Nephron (organoid): ENCODE results near the gene UNC13B.
"Not testable (repeated sequence)": the region's sequence is repeated elsewhere in the genome, so short reads cannot be mapped to it uniquely, and the experiment has no call there.

Experiments
- H3K27ac Mint-ChIP-seq, 3 experiments: 2 replicates each; pipeline ENCODE4 v1.8.0; 2020; ENCODE audit warnings: mixed read lengths in 3 of 3, mild to moderate bottlenecking in 2 of 3, moderate library complexity in 1 of 3
- H3K27me3 Mint-ChIP-seq: 2 replicates; pipeline ENCODE4 v1.8.0; 2021; ENCODE audit warnings: low read depth, mild to moderate bottlenecking, moderate library complexity, mixed read lengths
- H3K36me3 Mint-ChIP-seq: 2 replicates; pipeline ENCODE4 v1.8.0; 2020; ENCODE audit warnings: low read depth, mixed read lengths
- H3K4me1 Mint-ChIP-seq: 2 replicates; pipeline ENCODE4 v1.8.0; 2020; ENCODE audit warnings: mixed read lengths
- H3K4me3 Mint-ChIP-seq, 3 experiments: 2 replicates each; pipeline ENCODE4 v1.8.0; 2020; ENCODE audit warnings: mild to moderate bottlenecking in 3 of 3, mixed read lengths in 3 of 3, moderate library complexity in 2 of 3
- H3K9me3 Mint-ChIP-seq: 2 replicates; pipeline ENCODE4 v1.8.0; 2020; ENCODE audit warnings: mixed read lengths
- TF ChIP-seq, protein P1 (sequence below), 3 experiments: fragments of 200-600 bp; sonication (generic); IDR thresholded peaks; one replicate each; pipeline ENCODE4 v1.5.0; 2021; ENCODE audit warnings: antibody characterized with exemption in 3 of 3; ENCODE audit not compliant: unreplicated experiment in 3 of 3

The UNC13B gene

DNA sequence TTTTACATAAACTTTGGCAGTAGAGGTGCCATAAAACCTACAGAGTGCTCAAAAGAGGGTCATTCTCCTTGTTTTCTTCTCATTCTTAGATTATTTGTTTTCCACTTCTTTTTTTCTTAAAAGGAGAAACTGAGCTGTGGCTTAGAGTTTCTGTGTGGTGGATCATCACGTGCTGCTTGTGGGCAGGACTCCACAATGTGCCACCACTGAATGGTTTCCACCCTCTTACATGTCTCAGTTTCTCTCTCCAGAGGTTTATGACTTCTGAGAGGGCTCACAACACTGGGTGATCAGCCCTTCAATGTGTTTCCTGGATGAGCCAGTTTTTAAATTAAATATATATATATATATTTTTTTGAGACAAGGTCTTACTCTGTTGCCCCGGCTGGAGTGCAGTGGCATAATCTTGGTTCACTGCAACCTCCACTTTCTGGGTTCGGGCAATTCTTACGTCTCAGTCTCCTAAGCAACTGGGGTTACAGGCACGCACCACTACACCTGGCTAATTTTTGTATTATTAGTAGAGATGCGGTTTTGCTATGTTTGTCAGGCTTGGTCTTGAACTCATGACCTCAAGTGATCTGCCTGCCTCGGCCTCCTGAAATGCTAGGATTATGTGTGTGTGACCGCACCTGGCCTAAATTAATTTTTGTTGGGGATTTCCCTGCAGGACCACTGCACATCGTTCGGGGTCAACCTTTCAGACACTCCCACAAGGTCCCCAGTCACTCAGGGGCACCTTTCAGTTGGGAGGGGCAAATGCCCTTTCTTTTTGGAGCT lies 3.1 kb upstream of the UNC13B start:
- Mint-ChIP-seq H3K27me3 (no peaks in the 10 kb centered on the region), H3K27ac (no peak overlapping the region), H3K9me3 (no peaks in the 10 kb centered on the region), H3K36me3 (no peaks in the 10 kb centered on the region), H3K4me1 (peaks cover 17% of the 10 kb centered on the region), H3K4me3 (no peak overlapping the region)
- TF ChIP-seq, protein P1, sequence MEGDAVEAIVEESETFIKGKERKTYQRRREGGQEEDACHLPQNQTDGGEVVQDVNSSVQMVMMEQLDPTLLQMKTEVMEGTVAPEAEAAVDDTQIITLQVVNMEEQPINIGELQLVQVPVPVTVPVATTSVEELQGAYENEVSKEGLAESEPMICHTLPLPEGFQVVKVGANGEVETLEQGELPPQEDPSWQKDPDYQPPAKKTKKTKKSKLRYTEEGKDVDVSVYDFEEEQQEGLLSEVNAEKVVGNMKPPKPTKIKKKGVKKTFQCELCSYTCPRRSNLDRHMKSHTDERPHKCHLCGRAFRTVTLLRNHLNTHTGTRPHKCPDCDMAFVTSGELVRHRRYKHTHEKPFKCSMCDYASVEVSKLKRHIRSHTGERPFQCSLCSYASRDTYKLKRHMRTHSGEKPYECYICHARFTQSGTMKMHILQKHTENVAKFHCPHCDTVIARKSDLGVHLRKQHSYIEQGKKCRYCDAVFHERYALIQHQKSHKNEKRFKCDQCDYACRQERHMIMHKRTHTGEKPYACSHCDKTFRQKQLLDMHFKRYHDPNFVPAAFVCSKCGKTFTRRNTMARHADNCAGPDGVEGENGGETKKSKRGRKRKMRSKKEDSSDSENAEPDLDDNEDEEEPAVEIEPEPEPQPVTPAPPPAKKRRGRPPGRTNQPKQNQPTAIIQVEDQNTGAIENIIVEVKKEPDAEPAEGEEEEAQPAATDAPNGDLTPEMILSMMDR (IDR thresholded peaks at IDR 0.05; ENCODE audit: unreplicated experiment in 3 of 3): no peak

DNA sequence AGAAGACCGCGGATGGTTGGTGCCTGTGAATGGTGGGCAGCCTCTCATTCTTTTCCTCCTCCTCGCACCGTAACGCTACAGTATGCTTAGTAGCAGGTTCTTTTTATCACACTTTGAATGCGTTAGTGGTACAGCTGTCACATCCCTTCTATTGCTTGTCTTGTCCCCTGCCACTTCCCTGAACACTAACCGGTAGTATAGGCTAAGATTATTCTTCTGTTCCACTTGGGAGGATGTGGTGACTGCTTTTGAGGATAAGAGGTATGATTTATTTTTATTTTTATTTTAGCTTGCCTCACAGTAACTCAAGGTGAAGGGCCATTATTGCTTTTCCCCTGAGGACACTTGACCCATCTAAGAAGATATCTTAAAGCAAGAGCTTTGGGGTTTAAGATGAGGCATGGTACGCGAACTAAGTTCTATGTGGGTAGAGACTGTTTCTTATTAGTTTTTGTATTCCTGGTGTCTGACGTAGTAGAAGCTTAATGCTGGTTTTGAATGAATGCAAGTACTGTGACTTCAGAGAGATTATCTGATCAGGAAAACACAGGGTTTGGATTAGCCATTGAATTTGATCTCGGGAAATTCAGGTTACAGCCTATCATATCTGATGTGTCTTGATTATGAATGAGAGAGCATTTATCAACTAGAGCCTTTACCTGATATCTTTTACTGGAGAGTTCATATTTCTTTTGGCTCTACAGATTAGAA lies 951 bp downstream of the UNC13B start:
- Mint-ChIP-seq H3K27me3 (no peaks in the 10 kb centered on the region), H3K27ac (peak overlapping the region; percentile 46 to 96 (median 92)), H3K4me1 (peaks cover 24% of the 10 kb centered on the region), H3K4me3 (peak overlapping the region; percentile 92 to 97 (median 93)), H3K9me3 (no peaks in the 10 kb centered on the region), H3K36me3 (no peaks in the 10 kb centered on the region)
- TF ChIP-seq, protein P1 (IDR thresholded peaks at IDR 0.05; ENCODE audit: unreplicated experiment in 3 of 3): no peak

DNA sequence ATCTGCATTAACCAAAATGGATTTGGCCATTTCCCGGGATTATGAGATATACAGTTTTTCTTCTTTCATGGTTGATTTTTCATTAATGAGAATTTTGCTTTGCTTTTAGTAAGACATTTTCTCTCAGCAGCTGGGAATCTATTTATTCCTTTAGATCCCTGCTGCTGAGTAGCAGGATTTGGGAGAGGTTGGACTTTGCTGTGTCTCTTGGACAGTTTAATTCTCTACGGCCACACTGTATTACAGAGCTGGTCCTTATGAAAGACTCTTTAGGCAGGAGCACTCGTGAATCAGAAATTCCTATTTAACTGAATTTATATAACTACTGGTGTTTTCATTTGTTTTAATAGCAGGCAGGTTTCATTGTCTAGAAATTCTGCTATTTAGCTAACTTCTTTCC lies 1.6 kb downstream of the UNC13B start:
- H3K9me3 Mint-ChIP-seq: no peaks in the 10 kb centered on the region
- H3K27me3 Mint-ChIP-seq: no peaks in the 10 kb centered on the region
- H3K27ac Mint-ChIP-seq: peak overlapping the region in 1 of 3 experiments; percentile 96
- TF ChIP-seq, protein P1 (IDR thresholded peaks at IDR 0.05; ENCODE audit: unreplicated experiment in 3 of 3): no peak
- H3K4me1 Mint-ChIP-seq: peaks cover 24% of the 10 kb centered on the region
- no peaks in the 10 kb centered on the region for H3K36me3 Mint-ChIP-seq
- H3K4me3 Mint-ChIP-seq: peak overlapping the region; percentile 92 to 97 (median 93)

DNA sequence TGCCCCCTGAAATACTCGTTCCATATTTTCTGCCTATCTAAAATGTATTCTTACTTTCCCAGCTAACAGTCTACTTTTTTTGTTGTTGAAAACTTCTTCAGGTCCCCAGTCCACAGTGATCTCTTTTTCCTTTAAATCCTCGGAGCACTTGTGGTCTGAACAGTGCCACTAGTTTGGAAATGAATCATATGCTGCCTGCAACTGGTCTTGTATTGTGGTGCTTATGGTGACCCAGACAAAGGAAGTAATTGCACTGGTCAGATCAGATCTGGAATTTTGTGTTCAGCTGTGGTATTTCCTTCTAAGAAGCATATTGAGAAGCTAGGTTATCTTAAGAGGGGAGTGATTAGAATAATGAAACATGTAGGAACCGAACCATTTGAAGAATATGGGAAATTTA lies 2.9 kb downstream of the UNC13B start:
- Mint-ChIP-seq H3K4me3 (peak overlapping the region; percentile 5 to 37 (median 15)), H3K9me3 (no peaks in the 10 kb centered on the region), H3K36me3 (no peaks in the 10 kb centered on the region), H3K27me3 (no peaks in the 10 kb centered on the region), H3K27ac (no peak overlapping the region), H3K4me1 (peaks cover 24% of the 10 kb centered on the region)
- TF ChIP-seq, protein P1 (IDR thresholded peaks at IDR 0.05; ENCODE audit: unreplicated experiment in 3 of 3): no peak

DNA sequence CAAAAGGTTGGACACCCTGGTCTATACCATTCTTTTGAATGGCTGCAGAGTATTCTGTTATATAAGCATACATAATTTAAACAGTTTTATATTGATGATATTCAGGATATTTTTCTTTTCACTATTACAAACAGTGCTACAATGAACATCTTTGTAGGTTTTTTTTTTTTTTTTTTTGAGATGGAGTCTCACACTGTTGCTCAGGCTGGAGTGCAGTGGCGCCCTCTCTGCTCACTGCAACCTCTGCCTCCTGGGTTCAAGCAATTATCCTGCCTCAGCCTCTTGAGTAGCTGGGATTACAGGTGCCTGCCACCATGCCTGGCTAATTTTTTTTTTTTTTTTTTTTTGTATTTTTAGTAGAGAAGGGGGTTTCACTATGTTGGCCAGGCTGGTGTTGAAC lies 5.6 kb downstream of the UNC13B start:
- not testable (repeated sequence) for H3K27ac Mint-ChIP-seq, H3K36me3 Mint-ChIP-seq, H3K27me3 Mint-ChIP-seq, H3K4me3 Mint-ChIP-seq, H3K9me3 Mint-ChIP-seq
- peaks cover 19% of the 10 kb centered on the region for H3K4me1 Mint-ChIP-seq

DNA sequence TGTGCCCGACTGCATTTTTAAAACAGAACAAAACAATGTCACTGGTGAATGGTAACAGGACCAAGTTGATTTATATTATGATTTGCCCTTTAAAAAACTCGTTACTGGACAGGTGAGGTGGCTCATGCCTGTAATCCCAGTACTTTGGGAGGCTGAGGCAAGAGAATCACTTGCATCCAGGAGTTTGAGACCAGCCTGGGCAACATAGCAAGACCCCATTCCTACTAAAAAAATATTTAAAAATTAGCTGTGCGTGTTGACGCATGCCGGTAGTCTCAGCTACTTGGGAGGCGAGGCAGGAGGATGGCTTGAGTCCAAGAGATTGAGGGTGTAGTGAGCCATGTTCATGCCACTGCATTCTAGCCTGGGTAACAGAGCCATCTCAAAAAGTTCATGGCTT lies 7.2 kb downstream of the UNC13B start:
- Mint-ChIP-seq H3K36me3 (no peaks in the 10 kb centered on the region), H3K4me1 (peaks cover 7% of the 10 kb centered on the region), H3K27ac (no peak overlapping the region), H3K4me3 (no peak overlapping the region), H3K9me3 (no peaks in the 10 kb centered on the region), H3K27me3 (no peaks in the 10 kb centered on the region)
- TF ChIP-seq, protein P1 (IDR thresholded peaks at IDR 0.05; ENCODE audit: unreplicated experiment in 3 of 3): no peak
